WTC11 (cell line): Measurements from ENCODE around the gene ETNK1.

Source experiments
- AFF4 ChIP-seq: sonication (generic); formaldehyde crosslinking; IDR thresholded peaks from 2 replicates; pipeline ENCODE4 v1.8.1; 2023; ENCODE audit warnings: mild to moderate bottlenecking, missing genetic modification reagents, borderline replicate concordance
- E2F1 ChIP-seq: sonication (generic); formaldehyde crosslinking; IDR thresholded peaks from 2 replicates; pipeline ENCODE4 v1.8.0; 2022; ENCODE audit warnings: mild to moderate bottlenecking, missing genetic modification reagents
- HMGA2 ChIP-seq: fragments of 250-450 bp; sonication (Bioruptor Pico); IDR thresholded peaks from 2 replicates; pipeline ENCODE4 v1.4.0; 2021; ENCODE audit warnings: mild to moderate bottlenecking, moderate library complexity
- JAZF1 ChIP-seq: fragments of 250-450 bp; sonication (Bioruptor Pico); IDR thresholded peaks from 2 replicates; pipeline ENCODE4 v1.9.0; 2021; ENCODE audit warnings: moderate library complexity, mild to moderate bottlenecking, inconsistent platforms
- NR2C2 ChIP-seq: sonication (generic); formaldehyde crosslinking; IDR thresholded peaks from 2 replicates; pipeline ENCODE4 v1.8.0; 2022; ENCODE audit warnings: mild to moderate bottlenecking, missing genetic modification reagents
- TEAD1 ChIP-seq: sonication (generic); formaldehyde crosslinking; IDR thresholded peaks from 2 replicates; pipeline ENCODE4 v1.8.0; 2022; ENCODE audit warnings: mild to moderate bottlenecking, missing genetic modification reagents
- TF ChIP-seq, protein P1 (sequence below): fragments of 200-600 bp; IDR thresholded peaks from 2 replicates; pipeline ENCODE4 v1.8.0; 2022; ENCODE audit warnings: antibody characterized with exemption
- TF ChIP-seq, protein P2 (sequence below): fragments of 250-450 bp; sonication (Bioruptor Pico); IDR thresholded peaks from 2 replicates; pipeline ENCODE4 v1.9.0; 2021; ENCODE audit warnings: mild to moderate bottlenecking
- TF ChIP-seq, protein P3 (sequence below): sonication (generic); formaldehyde crosslinking; IDR thresholded peaks from 2 replicates; pipeline ENCODE4 v1.8.1; 2023; ENCODE audit warnings: mild to moderate bottlenecking, missing genetic modification reagents, moderate library complexity

GRCh38 chr12:22729957-22730443 lies 105.0 kb downstream of the ETNK1 start:
- TF ChIP-seq NR2C2 (CRISPR knock-in tag), result no peak
- TF ChIP-seq, protein P1, sequence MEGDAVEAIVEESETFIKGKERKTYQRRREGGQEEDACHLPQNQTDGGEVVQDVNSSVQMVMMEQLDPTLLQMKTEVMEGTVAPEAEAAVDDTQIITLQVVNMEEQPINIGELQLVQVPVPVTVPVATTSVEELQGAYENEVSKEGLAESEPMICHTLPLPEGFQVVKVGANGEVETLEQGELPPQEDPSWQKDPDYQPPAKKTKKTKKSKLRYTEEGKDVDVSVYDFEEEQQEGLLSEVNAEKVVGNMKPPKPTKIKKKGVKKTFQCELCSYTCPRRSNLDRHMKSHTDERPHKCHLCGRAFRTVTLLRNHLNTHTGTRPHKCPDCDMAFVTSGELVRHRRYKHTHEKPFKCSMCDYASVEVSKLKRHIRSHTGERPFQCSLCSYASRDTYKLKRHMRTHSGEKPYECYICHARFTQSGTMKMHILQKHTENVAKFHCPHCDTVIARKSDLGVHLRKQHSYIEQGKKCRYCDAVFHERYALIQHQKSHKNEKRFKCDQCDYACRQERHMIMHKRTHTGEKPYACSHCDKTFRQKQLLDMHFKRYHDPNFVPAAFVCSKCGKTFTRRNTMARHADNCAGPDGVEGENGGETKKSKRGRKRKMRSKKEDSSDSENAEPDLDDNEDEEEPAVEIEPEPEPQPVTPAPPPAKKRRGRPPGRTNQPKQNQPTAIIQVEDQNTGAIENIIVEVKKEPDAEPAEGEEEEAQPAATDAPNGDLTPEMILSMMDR, result no peak
- TF ChIP-seq, protein P2, sequence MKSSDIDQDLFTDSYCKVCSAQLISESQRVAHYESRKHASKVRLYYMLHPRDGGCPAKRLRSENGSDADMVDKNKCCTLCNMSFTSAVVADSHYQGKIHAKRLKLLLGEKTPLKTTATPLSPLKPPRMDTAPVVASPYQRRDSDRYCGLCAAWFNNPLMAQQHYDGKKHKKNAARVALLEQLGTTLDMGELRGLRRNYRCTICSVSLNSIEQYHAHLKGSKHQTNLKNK (CRISPR knock-in tag), result no peak
- TF ChIP-seq JAZF1 (CRISPR knock-in tag), result no peak
- TF ChIP-seq E2F1, result no peak
- no peak for TF ChIP-seq TEAD1 (CRISPR knock-in tag)
- TF ChIP-seq, protein P3, sequence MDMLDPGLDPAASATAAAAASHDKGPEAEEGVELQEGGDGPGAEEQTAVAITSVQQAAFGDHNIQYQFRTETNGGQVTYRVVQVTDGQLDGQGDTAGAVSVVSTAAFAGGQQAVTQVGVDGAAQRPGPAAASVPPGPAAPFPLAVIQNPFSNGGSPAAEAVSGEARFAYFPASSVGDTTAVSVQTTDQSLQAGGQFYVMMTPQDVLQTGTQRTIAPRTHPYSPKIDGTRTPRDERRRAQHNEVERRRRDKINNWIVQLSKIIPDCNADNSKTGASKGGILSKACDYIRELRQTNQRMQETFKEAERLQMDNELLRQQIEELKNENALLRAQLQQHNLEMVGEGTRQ (CRISPR knock-in tag), result no peak
- no peak for TF ChIP-seq HMGA2
- no peak for TF ChIP-seq AFF4
